Coronary artery (tissue), 2 donors: ENCODE results near the gene GPR68.
A peak's percentile ranks its signal among the peaks of the same experiment; 100 is the strongest.
"Not testable (repeated sequence)": the region's sequence is repeated elsewhere in the genome, so short reads cannot be mapped to it uniquely, and the experiment has no call there.

Source experiments
- DNase-seq: peaks from one replicate; pipeline ENCODE4 v3.0.0-alpha.2; 2017; ENCODE audit warnings: low spot score
- H3K27ac ChIP-seq, 2 donors: fragments of 200-600 bp; sonication (generic); one replicate each; pipeline ENCODE4 v1.5.1; 2016 to 2019
- H3K4me3 ChIP-seq: fragments of 200-600 bp; sonication (generic); 2 replicates; pipeline ENCODE4 v1.5.1; 2016; ENCODE audit warnings: mild to moderate bottlenecking, moderate library complexity
- TF ChIP-seq, protein P1 (sequence below): fragments of 200-600 bp; sonication (generic); IDR thresholded peaks from one replicate; pipeline ENCODE4 v1.5.1; 2019; ENCODE audit warnings: antibody characterized with exemption

Gene GPR68

GRCh38 chr14:91253795-91254323, 9.4 kb upstream of the GPR68 start:
- TF ChIP-seq, protein P1, sequence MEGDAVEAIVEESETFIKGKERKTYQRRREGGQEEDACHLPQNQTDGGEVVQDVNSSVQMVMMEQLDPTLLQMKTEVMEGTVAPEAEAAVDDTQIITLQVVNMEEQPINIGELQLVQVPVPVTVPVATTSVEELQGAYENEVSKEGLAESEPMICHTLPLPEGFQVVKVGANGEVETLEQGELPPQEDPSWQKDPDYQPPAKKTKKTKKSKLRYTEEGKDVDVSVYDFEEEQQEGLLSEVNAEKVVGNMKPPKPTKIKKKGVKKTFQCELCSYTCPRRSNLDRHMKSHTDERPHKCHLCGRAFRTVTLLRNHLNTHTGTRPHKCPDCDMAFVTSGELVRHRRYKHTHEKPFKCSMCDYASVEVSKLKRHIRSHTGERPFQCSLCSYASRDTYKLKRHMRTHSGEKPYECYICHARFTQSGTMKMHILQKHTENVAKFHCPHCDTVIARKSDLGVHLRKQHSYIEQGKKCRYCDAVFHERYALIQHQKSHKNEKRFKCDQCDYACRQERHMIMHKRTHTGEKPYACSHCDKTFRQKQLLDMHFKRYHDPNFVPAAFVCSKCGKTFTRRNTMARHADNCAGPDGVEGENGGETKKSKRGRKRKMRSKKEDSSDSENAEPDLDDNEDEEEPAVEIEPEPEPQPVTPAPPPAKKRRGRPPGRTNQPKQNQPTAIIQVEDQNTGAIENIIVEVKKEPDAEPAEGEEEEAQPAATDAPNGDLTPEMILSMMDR, result no peak
- DNase-seq, result no peak
- Histone ChIP-seq H3K4me3 (peak overlapping the region; percentile 73), H3K27ac (peak overlapping the region; percentile 39 to 43)

DNA sequence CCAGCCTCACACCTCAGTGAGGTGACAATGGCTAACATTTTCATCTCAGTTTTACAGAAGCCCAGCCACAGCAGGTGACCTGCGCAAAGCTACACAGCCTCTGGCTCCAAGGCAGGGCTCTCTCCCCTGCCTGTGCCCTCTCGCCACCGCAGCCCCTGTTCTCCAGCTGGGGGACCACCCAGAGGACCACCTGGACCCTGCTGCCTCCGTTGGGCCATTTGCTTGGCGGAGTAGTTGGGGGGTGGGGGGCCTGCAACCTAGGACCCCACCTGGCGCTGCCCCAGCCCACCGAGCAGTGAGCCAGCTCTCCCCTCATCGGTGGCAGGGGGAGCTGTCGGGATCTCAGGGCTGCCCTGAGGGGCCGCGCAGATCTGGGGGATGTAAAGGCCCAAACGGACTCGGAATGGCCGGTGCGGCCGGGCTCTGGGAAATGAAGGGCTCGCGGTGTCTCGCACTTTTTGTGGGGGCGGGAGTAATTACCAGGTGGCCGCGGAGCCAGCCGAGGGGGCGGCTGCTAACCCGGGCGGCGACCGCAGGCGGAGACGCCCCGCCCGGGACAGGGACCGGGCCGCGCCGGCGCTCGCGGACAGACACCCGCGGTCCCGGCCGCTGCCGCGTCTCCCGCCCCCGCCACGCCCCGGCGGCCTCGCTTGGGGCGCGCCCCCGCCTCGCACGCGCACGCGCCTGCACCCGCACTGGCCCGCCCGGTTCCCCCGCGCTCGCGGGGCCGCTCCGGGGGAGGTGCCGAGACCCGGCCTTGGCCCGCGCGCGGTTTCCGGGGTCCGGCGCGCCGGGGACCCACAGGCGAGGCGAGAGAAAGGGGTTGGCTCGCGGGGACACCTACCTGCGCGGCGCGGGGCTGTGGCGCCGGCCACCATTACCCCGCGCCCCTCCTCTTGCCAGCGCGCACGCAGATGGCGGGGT, 8.6 kb upstream of the GPR68 start:
- TF ChIP-seq, protein P1, result no peak
- Histone ChIP-seq H3K27ac (peak overlapping the region; percentile 39 to 43), H3K4me3 (peak overlapping the region; percentile 73)
- no peak for DNase-seq

DNA sequence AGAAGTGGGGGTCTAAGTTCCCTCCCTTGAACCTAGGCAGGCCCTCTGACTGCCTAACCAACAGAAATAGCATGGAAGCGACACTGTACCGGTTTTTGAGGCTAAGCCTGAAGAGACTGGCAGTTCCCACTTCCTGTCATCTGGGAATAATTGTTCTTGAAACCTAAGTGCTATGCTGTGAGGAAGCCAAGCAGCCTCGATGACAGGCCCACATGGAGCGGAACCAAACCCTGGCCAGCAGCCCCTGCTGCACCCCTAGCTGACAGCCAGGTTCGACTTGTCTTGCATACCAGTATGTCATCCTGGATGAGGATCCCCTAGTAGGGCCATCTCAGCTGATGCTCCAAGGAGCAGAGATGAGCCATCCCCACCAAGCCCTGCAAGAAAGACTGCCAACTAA, 6.4 kb upstream of the GPR68 start:
- TF ChIP-seq, protein P1, result no peak
- no peak overlapping the region for H3K4me3 ChIP-seq
- no peak overlapping the region for H3K27ac ChIP-seq
- no peak for DNase-seq

DNA sequence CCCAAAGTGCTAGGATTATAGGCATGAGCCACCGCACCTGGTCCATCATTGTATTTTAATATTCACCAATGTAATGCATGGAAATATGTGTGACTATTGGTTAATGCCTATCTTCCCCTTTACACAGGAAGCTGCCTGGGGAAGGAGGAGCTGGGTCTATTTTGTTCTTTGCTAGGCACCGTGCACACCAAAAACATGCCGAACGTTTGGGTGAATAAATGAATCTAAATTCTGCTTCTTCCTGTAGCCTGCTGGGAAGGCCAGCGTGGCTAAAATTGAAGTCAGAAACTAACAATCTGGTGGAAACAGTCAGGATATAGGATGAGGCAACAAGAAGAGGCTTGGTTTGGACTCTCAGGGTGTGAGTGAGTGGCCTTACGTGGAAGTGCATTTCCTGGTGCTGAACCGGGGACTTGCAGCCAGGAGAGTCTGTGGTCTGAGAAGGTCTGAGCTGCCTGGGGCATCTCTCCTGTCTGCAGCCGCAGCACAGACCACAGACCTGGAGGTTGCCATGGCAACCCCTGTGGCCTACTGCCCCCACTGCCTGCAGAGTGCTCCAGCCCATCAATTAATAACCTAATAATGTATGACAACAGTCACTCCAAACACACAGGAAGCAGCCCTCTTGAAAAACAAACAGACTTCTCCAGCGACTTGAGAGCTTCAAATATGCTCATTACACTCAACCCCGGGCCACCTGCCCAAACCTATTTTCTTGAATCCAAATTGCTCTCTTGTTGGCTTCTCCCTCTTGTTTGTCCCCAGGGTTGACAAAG, 5.5 kb upstream of the GPR68 start:
- Histone ChIP-seq H3K27ac (peak overlapping the region in 1 of 2 donors; percentile 0), H3K4me3 (no peak overlapping the region)
- TF ChIP-seq, protein P1, result no peak
- no peak for DNase-seq

DNA sequence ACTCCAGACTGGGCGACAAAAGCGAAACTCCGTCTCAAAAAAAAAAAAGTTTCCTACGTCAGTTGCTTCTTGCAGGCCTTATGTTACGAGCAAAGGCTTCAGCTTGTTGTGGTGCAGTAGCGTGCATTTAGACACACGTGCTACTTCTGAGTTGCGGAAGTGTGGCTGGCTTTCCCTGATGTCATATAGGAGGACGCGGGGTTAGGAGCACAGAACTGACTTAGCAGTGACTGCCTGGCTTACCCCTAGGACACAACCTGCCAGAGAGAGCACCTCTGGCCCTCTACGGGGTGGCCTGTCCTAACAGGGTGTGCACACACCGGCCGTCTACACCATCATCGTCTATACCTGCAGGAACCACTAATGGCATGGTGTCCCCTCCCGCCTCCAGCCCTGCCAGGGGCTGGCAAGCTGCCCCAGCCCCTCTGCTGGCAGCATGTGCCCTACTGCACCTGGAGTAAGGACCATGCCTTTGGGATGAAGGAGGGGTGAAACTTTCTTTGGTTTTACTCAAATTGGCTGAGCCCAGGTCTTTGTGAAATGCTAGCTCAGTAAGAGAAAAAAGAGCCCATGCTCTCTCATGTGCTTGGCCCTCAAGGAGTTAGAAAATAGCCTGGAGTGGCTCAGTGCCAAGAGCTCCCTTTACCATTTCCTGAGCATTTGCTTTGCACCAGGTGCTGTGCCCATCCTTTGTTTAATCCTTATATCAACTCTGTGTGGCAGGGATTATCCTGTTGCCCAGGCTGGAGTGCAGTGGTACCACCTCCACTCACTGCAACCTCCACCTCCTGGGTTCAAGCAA, 1.7 kb upstream of the GPR68 start:
- DNase-seq, result no peak
- Histone ChIP-seq H3K4me3 (no peak overlapping the region), H3K27ac (no peak overlapping the region)
- TF ChIP-seq, protein P1, result no peak

DNA sequence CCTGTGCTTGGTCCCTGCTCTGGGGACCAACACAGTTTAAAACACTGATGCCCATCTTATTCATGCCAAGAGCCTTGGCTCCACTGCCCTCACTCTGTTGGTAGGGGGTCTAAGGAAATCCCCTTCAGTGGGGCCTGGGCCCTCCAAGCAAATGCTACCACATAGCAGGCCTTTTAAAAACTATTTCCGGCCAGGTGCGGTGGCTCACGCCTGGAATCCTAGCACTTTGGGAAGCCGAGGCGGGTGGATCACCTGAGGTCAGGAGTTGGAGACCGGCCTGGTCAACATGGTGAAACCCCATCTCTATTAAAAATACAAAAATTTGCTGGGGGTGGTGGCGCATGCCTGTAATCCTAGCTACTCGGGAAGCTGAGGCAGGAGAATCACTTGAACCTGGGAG, 1.1 kb upstream of the GPR68 start:
- DNase-seq, H3K27ac ChIP-seq, H3K4me3 ChIP-seq: not testable (repeated sequence)

DNA sequence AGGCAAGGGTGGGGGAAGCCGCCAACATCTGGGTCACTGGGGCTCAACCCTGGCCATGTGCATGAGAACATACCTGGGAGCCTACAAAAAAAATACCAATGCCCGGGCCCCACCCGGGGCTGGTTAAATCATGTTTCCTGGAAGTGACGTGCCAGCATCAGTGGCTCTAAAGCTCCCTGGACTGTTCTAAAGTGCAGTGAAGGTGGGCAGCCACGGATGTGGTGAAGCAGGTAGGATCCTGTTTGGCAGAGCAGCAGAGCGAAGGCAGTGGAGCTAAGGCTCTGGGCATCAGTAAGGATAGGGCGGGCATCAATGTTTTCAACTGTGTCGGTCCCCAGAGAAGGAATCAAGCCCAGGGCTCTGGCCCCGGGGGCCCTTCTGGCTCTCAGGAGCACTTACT, 525 bp upstream of the GPR68 start:
- no peak for DNase-seq
- H3K4me3 ChIP-seq, result peak overlapping the region; percentile 51

More for the DNA sequence above, 525 bp upstream of the GPR68 start:
- TF ChIP-seq, protein P1, result no peak
- H3K27ac ChIP-seq, result peak overlapping the region in 1 of 2 donors; percentile 56
